Suppressor macrophage treated with lipopolysaccharide for 1 hour (primary cell): Measurements from ENCODE around the gene DNAI1.

Experiments used
- DNase-seq, 3 donors: peaks; one replicate each; pipeline ENCODE4 v3.0.0-alpha.2; 2020 to 2022

DNAI1 gene

DNA sequence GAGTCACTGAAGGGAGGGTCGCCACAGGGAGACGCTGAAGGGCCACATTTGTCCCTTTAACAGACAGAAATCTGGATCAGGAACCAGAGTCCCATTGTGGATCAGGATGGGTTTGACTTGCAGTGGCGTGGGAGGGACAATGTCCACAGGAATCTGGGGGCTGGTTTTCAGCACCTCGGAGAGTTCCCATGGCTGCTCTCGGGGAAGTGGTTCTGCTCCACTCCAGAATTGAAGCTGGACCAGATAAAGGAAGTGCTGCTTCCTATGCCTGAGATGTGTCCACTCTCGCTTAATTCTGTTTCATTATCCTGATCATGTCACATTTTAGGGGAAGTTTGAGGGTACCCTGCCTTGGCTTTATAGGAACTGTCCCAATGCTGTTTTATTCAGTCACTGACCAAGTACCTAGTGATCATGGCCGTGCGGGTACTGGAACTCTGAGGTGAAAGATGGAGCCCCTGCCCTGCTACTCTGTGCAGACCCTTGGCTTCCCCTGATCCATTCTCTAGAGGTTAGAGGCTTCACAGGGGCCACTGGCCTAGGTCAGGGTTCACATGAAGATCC lies 35.4 kb downstream of the DNAI1 start:
- DNase-seq = peak; percentile 62 to 79 (median 73)

DNA sequence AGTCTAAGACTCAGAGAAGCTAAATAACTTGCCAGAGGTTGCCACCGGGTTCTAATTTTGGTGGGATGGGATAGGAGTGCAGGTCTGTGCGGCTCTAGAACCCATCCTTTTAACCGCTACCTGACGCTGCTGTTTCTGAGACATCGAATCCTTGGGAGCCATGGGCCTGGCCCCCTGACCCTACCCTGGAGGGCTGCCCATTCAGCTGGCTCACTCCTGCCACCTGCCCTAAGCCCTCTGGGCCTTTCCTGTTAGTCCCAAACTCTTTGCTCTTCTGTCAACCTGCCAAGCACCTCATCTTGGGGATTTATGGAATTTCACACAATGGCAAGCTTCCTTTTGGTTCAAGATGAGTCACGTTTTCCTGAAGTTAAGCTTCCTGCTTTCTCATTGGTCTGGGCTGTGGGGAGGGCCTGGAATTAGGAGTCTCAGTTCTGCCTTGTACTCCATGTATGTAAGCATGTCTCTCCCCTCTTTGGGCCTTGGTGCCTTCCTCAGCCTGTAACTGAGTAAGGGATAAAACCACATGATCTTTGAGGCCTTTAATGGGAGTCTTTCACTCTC lies 37.6 kb downstream of the DNAI1 start:
- no peak for DNase-seq

DNA sequence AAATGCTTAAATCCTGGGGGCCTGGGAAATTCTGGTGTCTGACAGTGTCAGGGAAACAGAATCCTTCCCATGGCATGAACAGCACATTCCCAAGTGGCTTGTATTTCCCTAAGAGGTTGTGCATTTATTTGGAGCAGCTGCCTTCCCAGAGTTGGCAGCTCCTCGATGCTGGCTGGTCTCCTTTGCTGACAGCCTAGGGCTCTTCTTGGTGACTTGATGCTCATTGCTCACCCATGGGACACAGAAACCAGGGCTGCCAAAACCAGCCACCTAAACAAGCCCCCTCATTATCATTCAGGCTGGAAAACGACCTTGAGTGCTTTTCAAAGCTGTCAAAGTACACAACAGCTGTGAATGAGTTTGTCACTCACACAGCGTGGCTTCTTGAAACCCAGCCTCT lies 39.9 kb downstream of the DNAI1 start:
- no peak for DNase-seq

DNA sequence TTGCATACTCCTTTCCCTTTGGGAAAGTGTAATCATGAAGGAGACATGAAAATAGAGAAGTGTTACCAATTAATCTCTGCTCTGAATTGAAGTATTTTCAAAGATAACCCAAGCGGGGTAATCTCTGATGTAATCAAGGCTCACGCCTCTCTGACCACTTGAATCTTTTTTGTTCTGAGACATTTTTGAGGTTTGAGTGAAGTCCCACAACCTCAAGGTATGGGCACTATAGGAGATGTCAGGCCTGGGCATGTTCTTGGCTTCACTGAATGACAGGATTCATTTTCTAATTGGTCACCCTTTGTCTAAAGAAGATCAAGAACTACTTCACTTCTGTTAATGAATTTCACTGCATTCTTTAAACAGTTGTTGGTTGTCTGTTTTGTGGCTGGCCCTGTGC lies 40.5 kb downstream of the DNAI1 start:
- DNase-seq = no peak

DNA sequence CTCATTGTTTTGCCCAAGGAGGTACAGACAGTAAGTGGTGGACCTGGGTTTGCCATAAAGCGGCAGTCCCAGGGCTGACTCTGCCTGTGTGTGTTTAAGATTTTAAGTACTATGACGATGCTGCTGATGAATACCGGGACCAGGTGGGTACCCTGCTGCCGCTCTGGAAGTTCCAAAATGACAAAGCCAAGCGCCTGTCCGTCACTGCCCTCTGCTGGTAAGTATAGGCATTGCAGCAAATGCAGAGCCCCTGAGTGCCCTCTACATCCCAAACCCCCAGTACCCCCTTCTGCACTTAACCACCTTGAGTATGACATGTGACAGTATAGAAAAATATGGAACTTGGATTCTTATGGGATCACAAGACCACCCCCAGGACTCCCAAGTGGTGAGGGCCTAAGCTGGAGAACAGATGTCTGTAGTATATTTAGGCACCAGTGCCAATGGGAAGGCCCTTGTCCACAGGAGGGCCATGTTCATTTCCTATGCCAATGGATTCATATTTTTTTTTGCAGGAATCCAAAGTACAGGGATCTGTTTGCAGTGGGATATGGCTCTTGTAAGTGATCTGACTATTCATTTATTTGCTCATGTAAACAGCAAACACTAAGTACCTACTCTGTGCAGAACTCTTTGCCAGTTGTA lies 42.1 kb downstream of the DNAI1 start:
- DNase-seq = peak; percentile 67 to 76 (median 69)

DNA sequence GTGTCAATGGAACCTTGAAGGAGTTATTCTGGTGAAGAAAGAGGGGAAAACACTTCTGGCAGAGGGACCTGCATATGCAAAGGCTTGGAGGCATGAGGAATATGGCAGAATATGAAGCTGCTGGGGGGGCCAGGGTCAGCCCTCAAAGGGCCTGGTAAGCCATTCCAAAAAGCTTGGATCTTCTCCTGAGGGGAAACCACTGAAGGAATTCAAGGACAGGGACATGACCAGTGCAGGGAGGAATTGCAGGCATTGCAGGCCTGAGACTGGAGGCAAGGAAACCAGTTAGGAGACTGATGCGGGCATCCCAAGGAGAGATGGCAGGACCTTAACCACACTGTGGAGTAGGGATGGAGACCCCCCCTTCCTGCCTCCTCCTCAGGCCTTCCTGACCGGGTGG lies 42.8 kb downstream of the DNAI1 start:
- no peak for DNase-seq

DNA sequence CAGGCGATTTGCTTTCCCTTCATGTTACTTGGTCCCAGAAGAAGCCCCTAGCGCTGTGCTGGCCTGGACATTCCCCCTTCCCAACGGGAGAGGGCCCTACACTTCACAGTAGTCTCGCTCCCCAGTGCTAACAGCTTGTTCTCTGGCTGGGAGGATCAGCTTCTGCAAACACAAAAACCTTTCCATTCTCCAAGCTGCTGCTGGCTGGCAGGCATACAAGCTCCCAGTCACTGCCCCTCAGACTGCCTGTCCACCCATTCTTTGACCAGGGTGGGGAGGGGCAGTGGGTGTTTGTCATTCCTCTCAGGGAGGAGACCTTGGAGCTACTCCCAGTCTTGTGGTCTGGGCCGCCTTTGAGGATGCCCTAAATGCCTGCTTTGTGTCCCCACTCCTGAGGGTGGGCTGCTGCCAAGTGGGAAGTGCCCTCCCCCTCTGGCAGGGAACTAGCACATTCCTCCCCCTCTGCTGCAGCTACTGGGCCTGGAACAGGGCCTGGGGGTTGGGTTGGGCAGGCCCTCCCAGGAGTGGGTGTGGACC lies 43.4 kb downstream of the DNAI1 start:
- DNase-seq = no peak

DNA sequence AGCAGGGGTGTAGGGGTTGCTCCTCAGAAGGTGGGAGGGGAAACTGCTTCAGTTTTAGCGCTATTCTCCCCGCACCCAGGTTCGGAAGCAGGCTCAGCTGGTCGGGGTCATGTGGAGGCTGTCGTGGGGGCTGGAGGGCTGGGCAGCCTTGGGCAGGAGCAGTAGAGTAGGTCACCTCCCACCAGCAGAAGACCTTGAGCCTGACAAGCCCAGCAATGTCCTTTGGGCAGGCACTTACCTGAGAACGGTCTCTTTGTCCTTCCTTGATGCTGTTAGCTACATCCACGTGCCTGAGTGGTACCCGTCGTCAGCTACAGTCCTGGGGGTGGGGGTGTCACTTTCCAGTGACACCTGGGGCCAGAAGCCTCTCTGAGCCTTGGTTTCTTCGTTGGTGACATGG lies 43.9 kb downstream of the DNAI1 start:
- no peak for DNase-seq

DNA sequence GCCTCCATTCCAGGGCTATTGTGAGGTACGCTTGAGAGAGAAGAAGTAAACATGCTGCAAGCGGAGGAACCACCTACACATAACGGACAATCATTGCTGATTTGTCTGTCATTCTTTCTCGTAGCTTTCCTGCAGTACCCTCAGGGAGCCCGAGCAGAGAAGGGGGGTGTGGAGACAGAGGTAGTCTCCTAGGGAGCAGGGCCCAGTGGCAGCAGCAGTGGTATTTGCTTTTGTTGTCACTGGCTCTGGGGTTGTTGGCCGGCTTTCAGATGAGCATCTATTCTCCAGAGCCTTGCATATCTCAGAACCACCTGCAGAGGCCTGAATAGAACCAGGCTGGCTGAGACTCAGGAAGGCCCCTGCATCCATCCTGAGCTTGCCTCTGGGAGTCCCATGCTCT lies 44.3 kb downstream of the DNAI1 start:
- DNase-seq = no peak

DNA sequence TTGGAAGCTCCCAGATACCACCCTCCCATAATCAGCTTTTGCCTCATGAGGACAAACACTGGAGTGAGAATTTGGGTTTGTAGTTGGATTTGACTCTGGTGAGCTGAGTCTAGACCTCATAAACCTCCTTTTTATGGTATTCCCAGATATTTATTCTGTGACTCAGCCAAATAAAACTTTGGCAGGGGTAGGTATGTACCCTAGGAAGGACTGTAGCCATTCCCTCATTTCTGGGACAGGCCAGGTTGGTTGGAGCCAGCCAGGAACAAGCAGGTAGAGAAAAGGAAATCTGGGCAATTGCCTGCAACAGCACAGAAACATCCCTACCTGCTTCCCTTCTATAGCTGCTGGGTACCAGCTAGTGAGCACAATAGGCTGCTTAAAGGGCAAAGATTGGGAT lies 44.8 kb downstream of the DNAI1 start:
- no peak for DNase-seq

DNA sequence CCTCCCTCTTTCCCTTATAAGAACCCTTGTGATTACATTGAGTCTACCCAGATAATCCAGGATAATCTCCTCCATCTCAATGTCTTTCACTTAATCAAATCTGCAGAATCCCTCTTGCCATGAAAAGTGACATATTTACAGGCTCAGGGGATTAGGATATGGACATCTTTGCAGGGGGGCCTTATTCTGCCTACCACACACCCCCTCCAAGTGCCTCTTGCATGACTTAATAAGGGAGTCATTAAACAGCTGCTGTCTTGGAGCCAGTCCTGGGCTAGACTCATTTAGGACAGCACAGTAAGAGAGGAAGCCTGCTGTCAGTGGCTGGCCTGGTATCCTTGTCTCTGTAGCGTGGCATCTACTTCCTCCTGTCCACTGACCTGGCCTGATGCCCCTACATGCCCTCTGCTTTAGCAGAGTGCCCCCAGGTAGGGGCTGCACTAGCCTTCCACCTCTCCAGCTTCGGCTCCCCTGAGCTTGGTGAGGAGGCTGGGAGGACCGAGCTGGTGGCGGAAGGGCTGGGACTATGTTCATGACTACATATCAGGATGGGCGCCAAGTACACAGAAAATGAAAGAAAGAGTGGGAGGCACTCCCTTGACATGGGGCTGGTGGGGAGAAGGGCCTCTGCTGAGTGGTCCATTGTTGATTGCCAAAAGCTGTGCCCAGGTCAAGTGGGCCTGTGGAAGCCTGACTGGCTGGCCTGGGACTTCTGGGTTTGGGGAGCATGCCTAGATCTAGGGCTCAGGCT lies 46.9 kb downstream of the DNAI1 start:
- DNase-seq = no peak

DNA sequence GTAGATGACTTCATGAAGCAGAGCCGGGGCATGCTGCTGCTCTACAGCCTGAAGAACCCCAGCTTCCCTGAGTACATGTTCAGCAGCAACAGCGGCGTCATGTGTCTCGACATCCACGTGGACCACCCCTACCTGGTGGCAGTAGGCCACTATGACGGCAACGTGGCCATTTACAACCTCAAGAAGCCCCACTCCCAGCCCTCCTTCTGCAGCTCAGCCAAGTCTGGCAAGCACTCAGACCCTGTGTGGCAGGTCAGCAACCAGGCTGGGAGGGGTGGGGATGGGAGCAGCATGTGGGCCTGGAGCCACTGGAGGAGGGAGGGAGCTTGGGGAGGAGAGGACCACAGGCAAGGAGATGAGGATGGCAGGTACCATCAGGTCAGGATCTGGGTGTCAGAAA lies 48.0 kb downstream of the DNAI1 start:
- no peak for DNase-seq

DNA sequence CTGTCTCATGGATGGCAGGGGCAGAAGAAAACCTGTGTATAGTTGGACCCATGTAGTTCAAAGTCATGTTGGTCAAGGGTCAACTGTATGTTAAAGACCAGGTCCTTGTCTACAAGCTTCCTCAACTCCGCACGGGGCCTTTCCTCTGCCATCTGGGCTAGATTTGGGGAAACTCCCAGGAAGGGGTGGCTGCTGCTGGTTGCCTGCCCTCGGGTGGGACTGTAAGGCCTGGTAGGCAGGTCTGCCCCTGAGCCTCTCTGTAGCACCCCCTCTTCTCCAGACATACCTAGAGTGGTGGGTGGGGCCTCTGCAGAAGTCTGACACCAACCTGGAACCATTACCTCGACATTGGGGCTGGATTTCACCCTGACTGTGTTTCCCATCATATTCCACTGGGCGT lies 49.0 kb downstream of the DNAI1 start:
- no peak for DNase-seq

DNA sequence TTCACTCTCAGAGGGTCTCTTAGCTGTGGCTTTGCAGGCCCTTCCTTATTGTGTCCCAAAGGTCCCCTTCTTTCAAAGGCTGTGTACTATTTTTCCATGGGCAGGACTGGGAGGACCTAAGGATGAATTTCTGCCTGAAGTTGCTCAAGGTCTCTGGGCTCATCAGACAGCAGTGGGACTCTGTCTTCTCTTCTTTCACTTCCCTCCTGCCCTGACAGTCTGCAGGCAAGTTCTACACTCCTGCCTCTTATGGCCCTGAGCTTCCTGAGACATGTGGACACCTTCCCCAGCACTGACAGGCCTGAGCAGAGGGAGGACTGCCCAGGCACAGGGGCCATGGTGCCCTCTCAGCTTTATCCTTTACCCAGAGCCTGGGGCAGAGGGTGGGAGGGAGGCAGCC lies 49.4 kb downstream of the DNAI1 start:
- DNase-seq = no peak

DNA sequence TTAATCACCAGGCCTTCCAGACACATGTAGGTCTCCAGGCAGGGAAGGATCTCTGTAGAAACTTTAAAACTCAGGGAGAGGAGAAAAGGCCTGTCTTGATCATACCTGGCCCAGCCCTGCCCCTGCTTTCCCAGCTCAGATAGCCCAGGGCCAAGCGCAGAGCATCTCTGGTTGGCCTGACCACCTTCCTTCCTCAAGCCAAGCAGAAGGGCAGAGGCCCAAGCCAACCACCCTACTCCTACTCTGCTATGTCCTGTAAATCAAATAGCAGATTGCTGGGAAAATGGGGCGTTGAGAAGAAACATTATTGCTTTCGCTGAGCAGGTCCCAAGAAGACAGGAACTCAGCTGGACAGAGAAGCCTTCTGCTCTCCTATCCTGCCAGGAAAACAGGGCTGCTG lies 49.9 kb downstream of the DNAI1 start:
- no peak for DNase-seq

DNA sequence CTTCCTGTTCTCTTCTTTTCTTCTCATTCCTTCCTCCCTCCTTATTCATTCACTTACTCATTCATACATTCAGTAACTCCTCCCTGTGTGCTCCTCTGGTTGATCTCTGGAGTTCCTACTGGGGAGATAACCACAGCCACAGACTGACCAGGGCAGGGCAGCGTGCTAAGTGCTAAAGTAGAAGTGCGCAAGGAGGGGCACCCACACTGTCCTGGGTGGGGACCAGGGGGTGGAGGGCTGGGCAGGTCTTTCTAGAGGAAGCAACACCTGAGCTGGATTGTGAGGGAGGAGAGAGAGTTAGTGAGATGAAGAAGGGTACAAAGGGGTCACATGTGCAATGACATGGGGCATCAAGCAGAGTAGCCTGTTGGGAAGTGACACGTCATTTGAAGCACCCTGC lies 50.3 kb downstream of the DNAI1 start:
- no peak for DNase-seq

DNA sequence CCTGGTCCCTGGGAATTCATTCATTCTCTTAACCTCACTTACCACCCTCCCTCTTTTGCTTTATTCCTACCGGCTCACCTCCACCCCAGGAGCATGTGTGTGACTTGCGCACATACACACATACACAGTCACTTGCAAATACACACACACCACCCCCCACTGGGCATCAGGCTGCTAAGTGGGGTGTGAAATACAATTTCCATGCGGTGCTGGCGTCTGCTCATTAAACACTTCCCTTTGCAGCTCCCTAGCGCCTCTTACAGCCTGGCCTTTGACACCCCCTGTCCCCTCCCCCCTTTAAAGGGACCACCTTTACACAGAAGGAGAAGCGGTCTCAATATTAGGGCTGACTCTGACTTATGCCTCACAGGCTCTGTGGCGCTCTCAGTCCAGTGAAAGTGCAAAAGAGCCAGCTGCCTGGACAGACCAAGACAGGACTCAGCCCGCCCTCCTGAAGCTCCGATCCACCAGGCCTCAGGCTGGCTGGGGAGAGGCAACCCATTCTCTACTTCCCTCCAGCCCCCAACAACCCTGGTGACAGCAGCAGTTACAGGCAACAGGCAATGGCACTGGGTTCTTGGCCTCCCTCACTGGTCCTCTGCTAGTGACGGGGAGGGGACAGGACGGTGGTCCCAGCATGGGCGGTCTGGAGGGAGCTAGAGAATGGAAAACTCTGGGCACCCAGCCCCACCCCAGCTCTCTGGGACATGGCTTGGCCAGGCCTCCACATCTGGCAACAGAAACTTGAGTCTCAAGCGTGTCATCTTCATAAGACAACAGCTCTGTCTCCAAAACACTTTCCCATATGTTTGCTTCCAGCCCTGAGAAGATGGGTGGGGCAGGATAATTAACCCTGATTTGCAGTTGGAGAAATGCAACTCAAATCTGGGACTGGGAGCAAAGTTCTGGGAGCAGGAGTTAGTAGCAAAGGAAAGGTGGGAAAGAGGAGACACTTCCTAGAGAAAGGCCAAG lies 52.2 kb downstream of the DNAI1 start:
- DNase-seq = no peak

DNA sequence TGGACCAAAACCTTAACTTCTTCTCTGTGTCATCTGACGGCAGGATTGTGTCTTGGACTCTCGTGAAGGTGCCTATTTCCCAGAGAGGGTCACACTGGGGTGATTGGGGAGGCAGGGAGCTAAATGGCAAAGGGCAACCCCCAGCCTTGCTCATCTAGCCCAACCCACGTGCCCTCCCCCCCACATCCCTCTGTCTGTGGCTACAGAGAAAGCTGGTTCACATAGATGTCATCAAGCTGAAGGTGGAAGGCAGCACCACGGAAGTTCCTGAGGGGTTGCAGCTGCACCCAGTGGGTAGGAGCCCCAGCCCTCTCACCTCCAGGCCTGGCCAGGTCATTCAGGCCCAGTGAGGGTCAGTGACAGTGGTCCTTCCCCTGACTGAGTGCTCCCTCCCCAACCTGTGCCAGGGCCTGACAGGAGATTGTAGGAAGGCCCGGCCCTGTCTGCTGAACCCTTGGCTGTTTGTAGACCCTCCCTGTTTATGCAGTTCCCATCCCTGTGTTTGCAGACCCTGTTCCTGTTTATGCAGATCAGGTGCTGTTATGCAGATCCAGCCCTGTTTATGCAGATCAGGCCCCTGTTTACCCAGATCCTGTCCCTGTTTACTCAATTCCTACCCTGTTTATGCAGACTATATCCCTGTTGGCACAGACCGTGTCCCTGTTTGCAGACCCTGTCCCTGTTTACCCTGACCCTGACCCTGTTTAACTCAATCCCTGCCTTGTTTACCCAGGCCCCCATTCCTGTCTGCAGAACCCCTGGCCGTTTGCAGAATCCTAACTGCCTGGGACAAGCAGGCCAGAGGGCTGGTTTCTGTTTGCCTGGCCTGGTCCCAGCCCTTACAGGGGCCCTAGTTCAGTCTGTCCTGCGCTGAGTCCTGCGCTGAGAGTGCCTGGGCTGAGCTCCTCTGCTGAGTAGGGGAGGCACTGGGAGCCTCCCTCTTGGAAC lies 53.8 kb downstream of the DNAI1 start:
- DNase-seq = no peak

DNA sequence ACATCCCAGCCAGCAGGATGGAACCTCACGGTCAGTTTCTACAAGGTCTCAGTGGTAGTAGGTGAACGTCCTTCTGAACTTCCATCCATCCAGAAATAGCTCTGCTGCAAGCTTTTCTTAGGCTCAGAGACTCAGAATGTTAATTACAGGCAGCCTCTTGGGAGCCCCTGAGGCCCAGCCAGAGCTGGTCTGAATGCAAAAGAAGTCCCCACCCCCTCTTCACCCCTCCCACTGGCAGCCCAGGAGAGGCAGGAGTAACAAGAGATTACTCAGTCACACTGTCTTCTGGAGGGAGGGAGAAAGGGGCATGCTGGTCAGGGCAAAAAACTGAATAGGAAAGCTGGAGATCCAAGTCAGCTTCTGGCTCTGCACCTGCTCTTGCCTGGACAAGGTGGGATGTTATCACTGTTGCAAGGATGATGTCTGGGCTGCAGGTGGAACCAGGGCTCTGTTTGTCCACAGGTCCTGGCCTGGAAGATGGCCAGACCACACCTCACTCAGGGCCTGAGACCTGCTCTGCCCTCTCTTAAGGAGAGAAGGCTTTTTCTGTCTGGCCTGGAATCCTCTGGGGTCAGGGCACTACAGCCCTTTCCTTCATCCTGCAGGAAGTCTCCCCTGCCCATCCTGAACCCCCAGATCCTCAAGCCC lies 55.1 kb downstream of the DNAI1 start:
- DNase-seq = no peak

DNA sequence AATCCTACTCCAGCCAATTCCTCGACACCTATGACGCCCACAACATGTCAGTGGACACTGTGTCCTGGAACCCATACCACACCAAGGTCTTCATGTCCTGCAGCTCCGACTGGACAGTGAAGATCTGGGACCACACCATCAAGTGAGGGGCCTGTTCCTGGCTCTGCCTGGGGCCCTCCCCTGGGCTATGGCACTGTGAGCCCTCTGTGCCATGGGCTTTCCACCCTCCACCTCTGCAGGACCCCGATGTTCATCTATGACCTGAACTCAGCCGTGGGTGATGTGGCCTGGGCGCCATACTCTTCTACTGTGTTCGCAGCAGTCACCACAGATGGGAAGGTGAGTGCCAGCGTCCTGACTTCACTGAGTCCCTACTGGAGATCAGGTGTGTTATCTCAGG lies 55.8 kb downstream of the DNAI1 start:
- no peak for DNase-seq

DNA sequence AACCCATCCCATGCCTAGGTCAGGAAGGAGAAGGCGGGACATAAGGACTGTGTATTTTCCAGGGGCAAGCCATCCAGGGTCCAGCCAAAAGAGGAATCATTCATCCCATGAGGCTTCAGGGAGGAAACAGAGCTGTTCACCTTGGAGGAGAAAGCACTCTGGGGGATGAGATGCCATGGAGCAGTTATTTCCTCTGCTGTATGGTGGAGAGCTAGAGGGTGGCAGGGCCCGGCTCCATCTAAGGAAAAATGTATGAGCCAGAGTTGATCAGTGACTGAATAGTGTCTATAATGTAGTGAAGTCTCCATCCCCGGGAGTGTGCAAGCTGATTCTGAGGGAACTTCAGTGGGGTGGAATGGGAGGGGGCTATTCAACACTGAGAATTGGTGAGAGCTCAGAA lies 56.2 kb downstream of the DNAI1 start:
- DNase-seq = no peak
